NCI-H1436 (cell line): ENCODE measurements around the gene DGLUCY.
"Not testable (repeated sequence)": the region's sequence is repeated elsewhere in the genome, so short reads cannot be mapped to it uniquely, and the experiment has no call there.

Source experiments
- DNase-seq: peaks from one replicate; lab custom pipeline; 2025; lab: John Stamatoyannopoulos, UW

DGLUCY gene

GRCh38 chr14:91108941-91109611 is 4.8 kb upstream of the DGLUCY start:
- DNase-seq: no peak

DNA sequence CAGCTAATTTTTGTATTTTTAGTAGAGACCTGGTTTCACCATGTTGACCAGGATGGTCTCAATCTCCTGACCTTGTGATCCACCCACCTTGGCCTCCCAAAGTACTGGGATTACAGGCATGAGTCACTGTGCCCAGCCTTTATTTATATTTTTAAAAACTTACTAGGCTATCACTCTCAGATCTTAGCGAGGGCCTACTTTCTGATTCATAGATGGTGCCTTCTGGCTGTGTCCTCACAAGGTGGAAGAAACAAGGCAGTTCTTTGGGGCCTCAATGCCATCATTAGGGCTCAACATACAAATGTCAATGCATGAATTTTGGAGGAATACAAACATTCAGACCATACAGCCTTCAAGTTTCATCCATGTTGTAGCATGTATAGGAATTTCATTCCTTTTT is 2.4 kb upstream of the DGLUCY start:
- no peak for DNase-seq

- DNase-seq: no peak
Observed at GRCh38 chr14:91112194-91112593, 1.7 kb upstream of the DGLUCY start.

DNA sequence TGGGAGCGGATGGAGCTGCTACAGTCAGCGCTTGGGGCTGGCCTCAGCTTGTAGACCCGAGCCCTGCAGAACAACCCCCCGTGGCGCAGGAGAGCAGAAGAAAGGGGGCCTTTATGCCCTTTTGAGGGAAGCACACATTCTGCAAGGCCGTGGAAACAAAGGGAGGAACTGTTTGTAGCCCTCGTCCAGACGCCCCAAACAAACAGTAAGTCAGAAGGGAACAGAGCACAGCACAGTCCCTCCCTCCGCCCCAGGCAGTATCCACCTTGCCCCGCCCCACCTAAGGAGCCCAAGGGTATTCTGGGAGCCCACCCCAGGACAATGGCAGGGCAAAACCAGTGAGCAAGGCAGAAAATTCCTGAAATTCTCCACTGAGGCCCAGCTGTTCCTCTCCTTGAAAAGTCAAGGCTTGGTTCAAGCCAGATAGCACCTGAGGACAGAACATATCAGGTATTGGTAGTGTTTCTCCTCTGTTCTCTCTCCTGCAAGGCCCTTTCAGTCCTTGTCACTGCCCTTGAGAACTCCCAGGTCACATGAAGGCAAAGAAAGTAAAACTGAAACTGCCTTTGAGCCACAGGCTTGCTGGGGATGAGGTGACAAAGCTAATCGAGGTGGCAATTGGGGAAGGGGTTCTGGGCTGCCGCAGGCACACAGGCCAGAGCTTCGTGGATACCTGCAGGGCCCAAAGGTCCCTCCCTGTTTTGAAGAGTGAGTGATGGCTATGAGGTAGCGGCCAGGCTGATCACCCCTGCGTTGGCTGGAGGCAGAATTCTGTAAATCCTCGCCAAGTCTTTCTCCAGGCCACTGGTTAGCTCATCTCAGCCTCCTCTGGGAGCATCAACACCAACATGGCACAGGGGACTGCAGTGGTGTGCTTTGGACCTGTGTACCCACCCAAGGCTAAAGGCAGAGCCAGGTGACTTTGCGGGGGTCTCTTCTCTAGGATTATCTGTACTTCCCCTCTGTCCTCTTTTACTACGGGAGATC is 499 bp downstream of the DGLUCY start:
- peak; percentile 60 for DNase-seq

- no peak for DNase-seq
Observed at GRCh38 chr14:91115986-91116770, 2.3 kb downstream of the DGLUCY start.

GRCh38 chr14:91116913-91117588 is 3.2 kb downstream of the DGLUCY start:
- no peak for DNase-seq

GRCh38 chr14:91117960-91118359 is 4.1 kb downstream of the DGLUCY start:
- DNase-seq: no peak

GRCh38 chr14:91118511-91119068 is 4.7 kb downstream of the DGLUCY start:
- no peak for DNase-seq

- no peak for DNase-seq
Observed at GRCh38 chr14:91119556-91120311, 5.9 kb downstream of the DGLUCY start.

DNA sequence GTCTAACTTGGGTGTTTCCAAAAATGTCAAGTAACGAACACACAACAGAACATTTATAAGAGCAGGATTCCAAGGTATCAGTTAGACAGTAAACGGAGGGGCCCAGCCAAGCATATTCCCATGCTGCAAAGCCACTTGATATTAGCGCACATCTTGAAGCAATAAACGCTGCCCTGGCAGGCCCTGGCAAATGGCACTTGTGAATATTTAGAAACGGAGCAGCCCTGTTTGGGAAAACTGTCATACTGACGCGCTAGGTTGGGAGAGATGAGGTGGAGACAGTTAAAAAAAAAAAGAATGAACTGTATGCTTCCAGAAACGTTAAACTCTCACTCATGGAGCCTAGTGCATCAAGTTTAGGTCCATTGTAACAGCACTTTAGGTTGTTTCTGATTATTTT is 9.3 kb downstream of the DGLUCY start:
- no peak for DNase-seq

- DNase-seq: not testable (repeated sequence)
Observed at GRCh38 chr14:91124406-91125270, 10.8 kb downstream of the DGLUCY start.

DNA sequence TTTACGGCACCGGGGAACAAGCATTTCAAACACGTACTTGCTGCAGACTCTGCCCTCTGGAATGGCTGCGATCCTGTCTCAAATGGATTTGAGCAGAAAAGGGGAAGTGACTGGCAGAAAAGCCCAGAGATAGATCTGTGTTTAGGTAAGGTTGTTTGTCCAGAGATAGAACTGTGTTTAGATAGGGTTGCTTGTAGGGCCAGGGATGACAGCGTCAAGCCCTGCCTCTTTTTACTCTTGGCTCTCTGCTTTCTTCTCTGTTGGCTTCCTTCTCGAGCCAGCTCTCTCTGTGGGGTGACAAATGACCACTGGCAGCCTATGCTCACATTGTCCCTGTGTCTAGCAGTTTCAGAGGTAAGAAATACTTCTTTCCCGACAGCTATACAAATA is 11.4 kb downstream of the DGLUCY start:
- DNase-seq: no peak

GRCh38 chr14:91125801-91126200 is 11.9 kb downstream of the DGLUCY start:
- no peak for DNase-seq

DNA sequence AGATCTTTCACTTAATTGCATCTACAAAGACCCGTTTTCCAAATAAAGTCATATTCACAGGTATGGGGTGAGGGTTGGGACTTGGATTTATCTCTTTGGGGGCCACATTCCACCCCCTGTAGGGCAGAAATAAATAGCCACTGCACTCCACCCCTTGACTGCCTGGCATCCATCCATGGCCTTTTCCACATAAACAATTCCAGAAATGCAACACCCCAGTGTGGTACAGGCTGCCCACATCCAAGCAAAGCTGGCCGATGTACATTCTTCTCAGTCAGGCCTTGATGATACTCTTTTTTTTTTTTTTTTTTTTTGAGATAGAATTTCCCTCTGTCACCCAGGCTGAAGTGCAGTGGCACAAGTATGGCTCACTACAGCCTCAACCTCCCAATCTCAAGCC is 12.9 kb downstream of the DGLUCY start:
- DNase-seq: no peak

GRCh38 chr14:91127401-91127801 is 13.5 kb downstream of the DGLUCY start:
- no peak for DNase-seq

GRCh38 chr14:91127924-91128323 is 14.1 kb downstream of the DGLUCY start:
- DNase-seq: no peak

- no peak for DNase-seq
Observed at GRCh38 chr14:91128699-91129098, 14.8 kb downstream of the DGLUCY start.

DNA sequence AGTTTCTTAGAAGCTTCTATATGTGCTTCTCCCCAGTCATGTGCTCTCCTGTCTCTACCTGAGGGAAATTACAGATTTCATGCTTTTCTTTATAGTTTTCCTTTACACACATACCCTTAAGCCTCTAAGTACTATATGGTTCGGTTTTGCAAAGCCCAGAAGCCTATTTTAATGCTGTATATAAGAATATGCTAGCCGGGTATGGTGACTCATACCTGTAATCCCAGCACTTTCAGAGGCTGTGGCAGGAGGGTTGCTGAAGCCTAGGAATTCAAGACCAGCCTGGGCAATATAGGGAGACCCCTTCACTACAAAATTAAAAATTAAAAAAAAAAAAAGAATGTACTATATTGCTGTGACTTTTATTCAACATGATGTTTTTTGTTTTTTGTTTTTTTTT is 15.4 kb downstream of the DGLUCY start:
- no peak for DNase-seq

GRCh38 chr14:91135039-91135438 is 21.2 kb downstream of the DGLUCY start:
- DNase-seq: no peak
